Measurements from ENCODE around the gene ZNF81.

DNA sequence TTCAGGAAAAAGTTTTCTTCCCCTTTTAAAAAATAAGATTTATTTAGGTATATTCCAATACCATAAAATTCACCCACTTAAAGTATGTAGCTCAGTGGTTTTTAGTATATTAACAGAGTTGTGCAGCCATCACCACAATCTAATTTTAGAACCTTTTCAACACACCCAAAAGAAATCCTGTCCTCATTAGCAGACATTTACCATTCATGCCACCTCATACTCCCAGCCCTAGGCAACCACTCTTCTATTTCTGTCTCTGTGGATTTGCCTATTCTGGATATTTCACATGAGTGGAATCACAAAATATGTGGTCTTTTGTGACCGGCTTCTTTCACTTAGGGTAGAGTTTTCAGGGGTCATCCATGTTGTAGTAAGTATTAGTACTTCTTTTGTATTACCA, 7.4 kb downstream of the ZNF81 start:
- TF ChIP-seq CTCF (conservative IDR thresholded peaks at IDR 0.05; ENCODE audit: low read depth, low read length): no peak
- no peak for TF ChIP-seq CEBPB (IDR thresholded peaks at IDR 0.05; ENCODE audit: low read depth, low read length)
- TF ChIP-seq RAD21 (IDR thresholded peaks at IDR 0.05; ENCODE audit: low read length): no peak
- TF ChIP-seq USF2 (IDR thresholded peaks at IDR 0.05; ENCODE audit: low read depth, low read length): no peak
- no peak for TF ChIP-seq ELK1 (IDR thresholded peaks at IDR 0.05; ENCODE audit: borderline replicate concordance, low read depth, low read length)
- no peak for TF ChIP-seq MXI1 (IDR thresholded peaks at IDR 0.05; ENCODE audit: borderline replicate concordance, low read depth, low read length)
- no peak for TF ChIP-seq FOS (IDR thresholded peaks at IDR 0.05; ENCODE audit: low read depth, low read length)
- TF ChIP-seq RCOR1 (IDR thresholded peaks at IDR 0.05; ENCODE audit: insufficient replicate concordance, low read length): no peak
- TF ChIP-seq POLR2A (IDR thresholded peaks at IDR 0.05; ENCODE audit: low read depth, low read length): no peak
- no peak for TF ChIP-seq SMC3 (IDR thresholded peaks at IDR 0.05; ENCODE audit: low read depth, low read length)
- no peak for TF ChIP-seq RFX5 (IDR thresholded peaks at IDR 0.05; ENCODE audit: low read depth, low read length)
- no peak for TF ChIP-seq MAZ (IDR thresholded peaks at IDR 0.05; ENCODE audit: borderline replicate concordance, low read depth, low read length)
